ENCODE results near the gene TSC22D2.

Gene TSC22D2

GRCh38 chr3:150421256-150421655 lies 13.2 kb downstream of the TSC22D2 start:
- H3K36me3 ChIP-seq (ENCODE audit: control insufficient read depth, insufficient read depth, low read length): no peaks in the 10 kb centered on the region
- no peak overlapping the region for H3K4me3 ChIP-seq (ENCODE audit: low read length)
- H3K9ac ChIP-seq (ENCODE audit: low read length): no peak overlapping the region
- no peaks in the 10 kb centered on the region for H3K9me3 ChIP-seq (ENCODE audit: control insufficient read depth, low read length)
- H3K27me3 ChIP-seq (ENCODE audit: control insufficient read depth, insufficient read depth, low read length): no peaks in the 10 kb centered on the region
- H3K4me1 ChIP-seq (ENCODE audit: control insufficient read depth, insufficient read depth, low read length): peaks cover 3% of the 10 kb centered on the region

GRCh38 chr3:150421799-150422548 lies 13.9 kb downstream of the TSC22D2 start:
- no peaks in the 10 kb centered on the region for H3K27me3 ChIP-seq (ENCODE audit: control insufficient read depth, insufficient read depth, low read length)
- no peaks in the 10 kb centered on the region for H3K9me3 ChIP-seq (ENCODE audit: control insufficient read depth, low read length)
- H3K4me3 ChIP-seq (ENCODE audit: low read length): no peak overlapping the region
- H3K9ac ChIP-seq (ENCODE audit: low read length): no peak overlapping the region
- H3K4me1 ChIP-seq (ENCODE audit: control insufficient read depth, insufficient read depth, low read length): peaks cover 5% of the 10 kb centered on the region
- no peaks in the 10 kb centered on the region for H3K36me3 ChIP-seq (ENCODE audit: control insufficient read depth, insufficient read depth, low read length)

GRCh38 chr3:150422907-150423306 lies 14.8 kb downstream of the TSC22D2 start:
- H3K36me3 ChIP-seq (ENCODE audit: control insufficient read depth, insufficient read depth, low read length): no peaks in the 10 kb centered on the region
- H3K4me1 ChIP-seq (ENCODE audit: control insufficient read depth, insufficient read depth, low read length): peaks cover 5% of the 10 kb centered on the region
- no peak overlapping the region for H3K9ac ChIP-seq (ENCODE audit: low read length)
- no peaks in the 10 kb centered on the region for H3K9me3 ChIP-seq (ENCODE audit: control insufficient read depth, low read length)
- H3K27me3 ChIP-seq (ENCODE audit: control insufficient read depth, insufficient read depth, low read length): no peaks in the 10 kb centered on the region
- no peak overlapping the region for H3K4me3 ChIP-seq (ENCODE audit: low read length)

- no peaks in the 10 kb centered on the region for H3K27me3 ChIP-seq (ENCODE audit: control insufficient read depth, insufficient read depth, low read length)
- no peaks in the 10 kb centered on the region for H3K36me3 ChIP-seq (ENCODE audit: control insufficient read depth, insufficient read depth, low read length)
- peaks cover 5% of the 10 kb centered on the region for H3K4me1 ChIP-seq (ENCODE audit: control insufficient read depth, insufficient read depth, low read length)
- H3K9ac ChIP-seq (ENCODE audit: low read length): no peak overlapping the region
- no peaks in the 10 kb centered on the region for H3K9me3 ChIP-seq (ENCODE audit: control insufficient read depth, low read length)
- no peak overlapping the region for H3K4me3 ChIP-seq (ENCODE audit: low read length)
Observed at GRCh38 chr3:150423761-150424160, 15.7 kb downstream of the TSC22D2 start.

GRCh38 chr3:150426292-150426691 lies 18.2 kb downstream of the TSC22D2 start:
- Histone ChIP-seq H3K9ac (ENCODE audit: low read length) (no peak overlapping the region), H3K9me3 (ENCODE audit: control insufficient read depth, low read length) (no peaks in the 10 kb centered on the region), H3K4me3 (ENCODE audit: low read length) (no peak overlapping the region), H3K4me1 (ENCODE audit: control insufficient read depth, insufficient read depth, low read length) (peaks cover 5% of the 10 kb centered on the region), H3K36me3 (ENCODE audit: control insufficient read depth, insufficient read depth, low read length) (no peaks in the 10 kb centered on the region), H3K27me3 (ENCODE audit: control insufficient read depth, insufficient read depth, low read length) (no peaks in the 10 kb centered on the region)

- H3K4me3 ChIP-seq (ENCODE audit: low read length): no peak overlapping the region
- H3K36me3 ChIP-seq (ENCODE audit: control insufficient read depth, insufficient read depth, low read length): no peaks in the 10 kb centered on the region
- peaks cover 5% of the 10 kb centered on the region for H3K4me1 ChIP-seq (ENCODE audit: control insufficient read depth, insufficient read depth, low read length)
- H3K9ac ChIP-seq (ENCODE audit: low read length): no peak overlapping the region
- no peaks in the 10 kb centered on the region for H3K9me3 ChIP-seq (ENCODE audit: control insufficient read depth, low read length)
- H3K27me3 ChIP-seq (ENCODE audit: control insufficient read depth, insufficient read depth, low read length): no peaks in the 10 kb centered on the region
Observed at GRCh38 chr3:150428562-150428961, 20.5 kb downstream of the TSC22D2 start.

- peaks cover 5% of the 10 kb centered on the region for H3K4me1 ChIP-seq (ENCODE audit: control insufficient read depth, insufficient read depth, low read length)
- H3K9ac ChIP-seq (ENCODE audit: low read length): no peak overlapping the region
- no peaks in the 10 kb centered on the region for H3K36me3 ChIP-seq (ENCODE audit: control insufficient read depth, insufficient read depth, low read length)
- no peaks in the 10 kb centered on the region for H3K9me3 ChIP-seq (ENCODE audit: control insufficient read depth, low read length)
- H3K27me3 ChIP-seq (ENCODE audit: control insufficient read depth, insufficient read depth, low read length): no peaks in the 10 kb centered on the region
- no peak overlapping the region for H3K4me3 ChIP-seq (ENCODE audit: low read length)
Observed at GRCh38 chr3:150429767-150430671, 21.9 kb downstream of the TSC22D2 start.

- Histone ChIP-seq H3K9ac (ENCODE audit: low read length) (no peak overlapping the region), H3K36me3 (ENCODE audit: control insufficient read depth, insufficient read depth, low read length) (no peaks in the 10 kb centered on the region), H3K27me3 (ENCODE audit: control insufficient read depth, insufficient read depth, low read length) (no peaks in the 10 kb centered on the region), H3K4me1 (ENCODE audit: control insufficient read depth, insufficient read depth, low read length) (no peaks in the 10 kb centered on the region), H3K9me3 (ENCODE audit: control insufficient read depth, low read length) (no peaks in the 10 kb centered on the region), H3K4me3 (ENCODE audit: low read length) (no peak overlapping the region)
Observed at GRCh38 chr3:150433347-150433746, 25.2 kb downstream of the TSC22D2 start.

- H3K9ac ChIP-seq (ENCODE audit: low read length): no peak overlapping the region
- H3K4me3 ChIP-seq (ENCODE audit: low read length): no peak overlapping the region
- H3K27me3 ChIP-seq (ENCODE audit: control insufficient read depth, insufficient read depth, low read length): no peaks in the 10 kb centered on the region
- H3K4me1 ChIP-seq (ENCODE audit: control insufficient read depth, insufficient read depth, low read length): no peaks in the 10 kb centered on the region
- H3K36me3 ChIP-seq (ENCODE audit: control insufficient read depth, insufficient read depth, low read length): no peaks in the 10 kb centered on the region
- no peaks in the 10 kb centered on the region for H3K9me3 ChIP-seq (ENCODE audit: control insufficient read depth, low read length)
Observed at GRCh38 chr3:150434234-150434633, 26.1 kb downstream of the TSC22D2 start.

GRCh38 chr3:150436161-150436560 lies 28.1 kb downstream of the TSC22D2 start:
- Histone ChIP-seq H3K27me3 (ENCODE audit: control insufficient read depth, insufficient read depth, low read length) (no peaks in the 10 kb centered on the region), H3K9me3 (ENCODE audit: control insufficient read depth, low read length) (no peaks in the 10 kb centered on the region), H3K4me1 (ENCODE audit: control insufficient read depth, insufficient read depth, low read length) (no peaks in the 10 kb centered on the region), H3K9ac (ENCODE audit: low read length) (no peak overlapping the region), H3K36me3 (ENCODE audit: control insufficient read depth, insufficient read depth, low read length) (no peaks in the 10 kb centered on the region), H3K4me3 (ENCODE audit: low read length) (no peak overlapping the region)

- Histone ChIP-seq H3K36me3 (ENCODE audit: control insufficient read depth, insufficient read depth, low read length) (no peaks in the 10 kb centered on the region), H3K4me1 (ENCODE audit: control insufficient read depth, insufficient read depth, low read length) (no peaks in the 10 kb centered on the region), H3K9me3 (ENCODE audit: control insufficient read depth, low read length) (no peaks in the 10 kb centered on the region), H3K27me3 (ENCODE audit: control insufficient read depth, insufficient read depth, low read length) (no peaks in the 10 kb centered on the region), H3K9ac (ENCODE audit: low read length) (no peak overlapping the region), H3K4me3 (ENCODE audit: low read length) (no peak overlapping the region)
Observed at GRCh38 chr3:150439657-150440056, 31.6 kb downstream of the TSC22D2 start.

GRCh38 chr3:150443331-150443741 lies 35.2 kb downstream of the TSC22D2 start:
- Histone ChIP-seq H3K36me3 (ENCODE audit: control insufficient read depth, insufficient read depth, low read length) (no peaks in the 10 kb centered on the region), H3K9me3 (ENCODE audit: control insufficient read depth, low read length) (no peaks in the 10 kb centered on the region), H3K4me1 (ENCODE audit: control insufficient read depth, insufficient read depth, low read length) (peaks cover 12% of the 10 kb centered on the region), H3K4me3 (ENCODE audit: low read length) (no peak overlapping the region), H3K27me3 (ENCODE audit: control insufficient read depth, insufficient read depth, low read length) (no peaks in the 10 kb centered on the region), H3K9ac (ENCODE audit: low read length) (no peak overlapping the region)
